ENCODE measurements around the gene PHACTR3. TPM values are rescaled to one million over a fixed set of nuclear protein-coding genes. Genes with fewer than 3 reads are reported as not detected.
A peak's percentile ranks its signal among the peaks of the same experiment; 100 is the strongest.

Gene PHACTR3
- total RNA-seq, 4 donors from 2014 or later, result 1.4 to 7.2 (median 4.3) TPM

- 79 to 87% methylated on average over 12 of the region's 12 CpGs for WGBS, 2 donors
- intact Hi-C loops (cut with DNase I; ENCODE audit: low total_unique reads), result no loop called here
- no peak overlapping the region for H3K4me3 ChIP-seq (ENCODE audit: low read depth, poor library complexity, severe bottlenecking)
- no peak for TF ChIP-seq CTCF (IDR thresholded peaks at IDR 0.05)
- no peak for TF ChIP-seq POLR2A (IDR thresholded peaks at IDR 0.05)
- DNase-seq (ENCODE audit: low spot score in 2 of 2), result peak in 1 of 2 donors; percentile 69
Observed at GRCh38 chr20:59778615-59779200, 174.4 kb downstream of the PHACTR3 start.

GRCh38 chr20:59779656-59780380, 175.5 kb downstream of the PHACTR3 start:
- no peak overlapping the region for H3K4me3 ChIP-seq (ENCODE audit: low read depth, poor library complexity, severe bottlenecking)
- 65 to 72% methylated on average over 10 of the region's 10 CpGs for WGBS, 2 donors
- DNase-seq (ENCODE audit: low spot score in 2 of 2), result no peak
- TF ChIP-seq POLR2A (IDR thresholded peaks at IDR 0.05) (no peak), CTCF (IDR thresholded peaks at IDR 0.05) (no peak)
- intact Hi-C loops (cut with DNase I; ENCODE audit: low total_unique reads), result loop anchor here (10.0 kb wide), 1 partner anchor 75 kb away; no protein-coding TSS in a partner anchor

- intact Hi-C loops (cut with DNase I; ENCODE audit: low total_unique reads), result loop anchor here (10.0 kb wide), 1 partner anchor 74 kb away; no protein-coding TSS in a partner anchor
- 84 to 88% methylated on average over 12 of the region's 12 CpGs for WGBS, 2 donors
- TF ChIP-seq CTCF (IDR thresholded peaks at IDR 0.05), result no peak
- TF ChIP-seq POLR2A (IDR thresholded peaks at IDR 0.05), result no peak
- peak in 1 of 2 donors; percentile 56 for DNase-seq (ENCODE audit: low spot score in 2 of 2)
- no peak overlapping the region for H3K4me3 ChIP-seq (ENCODE audit: low read depth, poor library complexity, severe bottlenecking)
Observed at GRCh38 chr20:59780494-59781185, 176.3 kb downstream of the PHACTR3 start.

- H3K4me3 ChIP-seq (ENCODE audit: low read depth, poor library complexity, severe bottlenecking), result no peak overlapping the region
- peak in 1 of 2 donors; percentile 81 for DNase-seq (ENCODE audit: low spot score in 2 of 2)
- intact Hi-C loops (cut with DNase I; ENCODE audit: low total_unique reads), result loop anchor here (10.0 kb wide), 1 partner anchor 74 kb away; no protein-coding TSS in a partner anchor
- TF ChIP-seq CTCF (IDR thresholded peaks at IDR 0.05) (no peak), POLR2A (IDR thresholded peaks at IDR 0.05) (no peak)
- WGBS, 2 donors, result 73 to 84% methylated on average over 9 to 12 of the region's 12 CpGs
Observed at GRCh38 chr20:59781226-59781625, 176.9 kb downstream of the PHACTR3 start.

- H3K4me3 ChIP-seq (ENCODE audit: low read depth, poor library complexity, severe bottlenecking), result no peak overlapping the region
- peak; percentile 32 to 89 for DNase-seq (ENCODE audit: low spot score in 2 of 2)
- intact Hi-C loops (cut with DNase I; ENCODE audit: low total_unique reads), result loop anchor here (10.0 kb wide), 1 partner anchor 72 kb away; no protein-coding TSS in a partner anchor
- WGBS, 2 donors, result 27 to 28% methylated on average over 14 of the region's 14 CpGs
- TF ChIP-seq CTCF (IDR thresholded peaks at IDR 0.05), result no peak
- TF ChIP-seq POLR2A (IDR thresholded peaks at IDR 0.05), result no peak
Observed at GRCh38 chr20:59782986-59783640, 178.8 kb downstream of the PHACTR3 start.

All from lower leg skin (tissue), 4 donors.